IMR-90 (cell line): Measurements from ENCODE around the gene ARL4C. TPM values are rescaled to one million over a fixed set of nuclear protein-coding genes. Genes with fewer than 3 reads are reported as not detected.

Experiments used
- ATAC-seq: fragments of 200-7000 bp; cut with Tn5 transposase; 2 replicates; pipeline ENCODE4 v1.9.1; 2020; ENCODE audit warnings: low read depth, mild to moderate bottlenecking, moderate library complexity
- BruUV-seq: library from RNA; stranded (reverse); fragments of 400-500 nt; replicated peaks from 2 replicates; lab custom pipeline; 2021; lab: Mats Ljungman, UMichigan
- CTCF ChIA-PET: fragments of 300-600 bp; formaldehyde crosslinking; extraction: SDS; loops from one replicate; lab custom pipeline; 2021; ENCODE audit warnings: antibody characterized with exemption; lab: Yijun Ruan, JAX
- POLR2A ChIA-PET: fragments of 300-600 bp; sonication (Branson Sonifier 250); formaldehyde crosslinking; loops from one replicate; lab custom pipeline; 2022; ENCODE audit warnings: antibody characterized with exemption; ENCODE audit not compliant: unreplicated experiment; lab: Charles Lee
- DNase-seq: peaks from one replicate; pipeline ENCODE4 v3.0.0; 2013
- H2AFZ ChIP-seq: replicated peaks from 2 replicates; pipeline ENCODE3; 2013; ENCODE audit warnings: low read length, mild to moderate bottlenecking; ENCODE audit not compliant: poor library complexity
- H2AK5ac ChIP-seq: 2 replicates; pipeline ENCODE4 v1.6.1; 2013; ENCODE audit warnings: low read depth, low read length, inconsistent platforms
- H2AK9ac ChIP-seq: replicated peaks from 2 replicates; pipeline ENCODE3; 2013; ENCODE audit warnings: mild to moderate bottlenecking, low read depth, low read length, moderate library complexity; ENCODE audit not compliant: poor library complexity
- H2BK120ac ChIP-seq: 2 replicates; pipeline ENCODE4 v1.6.1; 2013; ENCODE audit warnings: low read depth, low read length, inconsistent platforms
- H2BK15ac ChIP-seq: 3 replicates; pipeline ENCODE4 v1.6.1; 2013; ENCODE audit warnings: low read depth, low read length, inconsistent platforms
- H2BK20ac ChIP-seq: 2 replicates; pipeline ENCODE4 v1.6.1; 2013; ENCODE audit warnings: low read depth, mild to moderate bottlenecking, inconsistent platforms, low read length, moderate library complexity
- H2BK5ac ChIP-seq: 2 replicates; pipeline ENCODE4 v1.6.1; 2013; ENCODE audit warnings: mild to moderate bottlenecking, low read depth, low read length, inconsistent platforms; ENCODE audit not compliant: poor library complexity, severe bottlenecking
- H3K14ac ChIP-seq: replicated peaks from 2 replicates; pipeline ENCODE4 v1.6.1; 2013; ENCODE audit warnings: low read depth, low read length, inconsistent platforms
- H3K18ac ChIP-seq: 2 replicates; pipeline ENCODE4 v1.6.1; 2013; ENCODE audit warnings: low read depth, low read length, control low read depth
- H3K23ac ChIP-seq: 2 replicates; pipeline ENCODE4 v1.6.1; 2013; ENCODE audit warnings: low read depth, low read length, inconsistent platforms
- H3K27ac ChIP-seq: 2 replicates; pipeline ENCODE4 v1.5.1; 2013; ENCODE audit warnings: mild to moderate bottlenecking, control low read depth, low read length; ENCODE audit not compliant: insufficient read depth
- H3K27me3 ChIP-seq: 2 replicates; pipeline ENCODE4 v1.6.1; 2013; ENCODE audit warnings: low read length; ENCODE audit not compliant: control insufficient read depth, insufficient read depth
- H3K36me3 ChIP-seq: 2 replicates; pipeline ENCODE4 v1.6.1; 2013; ENCODE audit warnings: low read length, mixed read lengths; ENCODE audit not compliant: control insufficient read depth, insufficient read depth
- H3K4ac ChIP-seq: 2 replicates; pipeline ENCODE4 v1.6.1; 2013; ENCODE audit warnings: low read depth, low read length, inconsistent platforms
- H3K4me1 ChIP-seq: 2 replicates; pipeline ENCODE4 v1.6.1; 2013; ENCODE audit warnings: low read length, mixed read lengths; ENCODE audit not compliant: control insufficient read depth, insufficient read depth
- H3K4me2 ChIP-seq: 2 replicates; pipeline ENCODE4 v1.6.1; 2013; ENCODE audit warnings: low read depth, mild to moderate bottlenecking, control low read depth, low read length, moderate library complexity
- H3K4me3 ChIP-seq: 2 replicates; pipeline ENCODE4 v1.5.1; 2013; ENCODE audit warnings: low read depth, mild to moderate bottlenecking, control low read depth, low read length, moderate library complexity; ENCODE audit not compliant: insufficient read depth
- H3K56ac ChIP-seq: 2 replicates; pipeline ENCODE4 v1.6.1; 2013; ENCODE audit warnings: low read length, inconsistent platforms; ENCODE audit not compliant: insufficient read depth; ENCODE audit errors: extremely low read depth
- H3K79me1 ChIP-seq, 2 experiments: 2 replicates each; pipeline ENCODE4 v1.6.1; 2013; ENCODE audit warnings: low read length in 2 of 2, inconsistent platforms in 1 of 2, low read depth in 1 of 2
- H3K9ac ChIP-seq: 2 replicates; pipeline ENCODE4 v1.6.1; 2013; ENCODE audit warnings: low read depth, low read length, control low read depth
- H3K9me1 ChIP-seq: 2 replicates; pipeline ENCODE4 v1.6.1; 2013; ENCODE audit warnings: low read length, inconsistent platforms; ENCODE audit not compliant: insufficient read depth
- H3K9me3 ChIP-seq: 2 replicates; pipeline ENCODE4 v1.6.1; 2013; ENCODE audit warnings: low read length; ENCODE audit not compliant: control insufficient read depth, insufficient read depth
- H4K20me1 ChIP-seq: 2 replicates; pipeline ENCODE4 v1.6.1; 2013; ENCODE audit warnings: low read length, inconsistent platforms; ENCODE audit not compliant: insufficient read depth
- H4K5ac ChIP-seq: 2 replicates; pipeline ENCODE4 v1.6.1; 2013; ENCODE audit warnings: mild to moderate bottlenecking, low read depth, low read length, control low read depth
- H4K8ac ChIP-seq, 2 experiments: 2 replicates each; pipeline ENCODE4 v1.6.1; 2013; ENCODE audit warnings: low read depth in 2 of 2, low read length in 2 of 2, control low read depth in 1 of 2, inconsistent platforms in 1 of 2
- H4K91ac ChIP-seq: 2 replicates; pipeline ENCODE4 v1.6.1; 2013; ENCODE audit warnings: low read depth, low read length, inconsistent platforms; ENCODE audit not compliant: insufficient read depth
- CEBPB ChIP-seq: IDR thresholded peaks from 2 replicates; pipeline ENCODE4 v1.6.1; 2012; ENCODE audit warnings: low read depth, low read length, improper control_type of control experiment
- CHD1 ChIP-seq: IDR thresholded peaks from 2 replicates; pipeline ENCODE4 v1.6.1; 2012; ENCODE audit warnings: low read depth, low read length, improper control_type of control experiment
- CTCF ChIP-seq: conservative IDR thresholded peaks from 2 replicates; pipeline ENCODE4 v1.5.1; 2012; ENCODE audit warnings: mild to moderate bottlenecking, low read depth, low read length, improper control_type of control experiment
- ELK1 ChIP-seq: fragments of 150-350 bp; IDR thresholded peaks from 2 replicates; pipeline ENCODE4 v1.6.1; 2016; ENCODE audit warnings: low read depth, mild to moderate bottlenecking, low read length, moderate library complexity, borderline replicate concordance
- FOS ChIP-seq: fragments of 150-350 bp; IDR thresholded peaks from 2 replicates; pipeline ENCODE4 v1.6.1; 2016; ENCODE audit warnings: low read depth, low read length
- MAZ ChIP-seq: IDR thresholded peaks from 2 replicates; pipeline ENCODE4 v1.6.1; 2012; ENCODE audit warnings: low read depth, mild to moderate bottlenecking, low read length, improper control_type of control experiment, moderate library complexity, borderline replicate concordance
- MXI1 ChIP-seq: IDR thresholded peaks from 2 replicates; pipeline ENCODE4 v1.6.1; 2012; ENCODE audit warnings: low read depth, mild to moderate bottlenecking, low read length, moderate library complexity, borderline replicate concordance
- NFE2L2 ChIP-seq: fragments of 150-350 bp; IDR thresholded peaks from 2 replicates; pipeline ENCODE4 v1.6.1; 2016; ENCODE audit warnings: low read depth, mild to moderate bottlenecking, low read length
- RCOR1 ChIP-seq: IDR thresholded peaks from 2 replicates; pipeline ENCODE4 v1.6.1; 2012; ENCODE audit warnings: mild to moderate bottlenecking, low read length, improper control_type of control experiment; ENCODE audit not compliant: insufficient replicate concordance
- RFX5 ChIP-seq: IDR thresholded peaks from 2 replicates; pipeline ENCODE4 v1.8.0; 2012; ENCODE audit warnings: low read depth, mild to moderate bottlenecking, low read length, moderate library complexity
- USF2 ChIP-seq: fragments of 150-350 bp; IDR thresholded peaks from 2 replicates; pipeline ENCODE4 v1.6.1; 2017; ENCODE audit warnings: mild to moderate bottlenecking, antibody characterized with exemption, low read length, low read depth
- WGBS, 2 experiments: methylation state at CpG; one replicate each; pipeline versions ENCODE4 v1.1.5 to v1.1.7; 2013; ENCODE audit warnings: missing lambda C conversion rate in 2 of 2; ENCODE audit not compliant: insufficient read length in 1 of 2; ENCODE audit errors: extremely low coverage in 2 of 2; 5-methylcytosine and 5-hydroxymethylcytosine counted together
- dilution Hi-C: fragments of 300-500 bp; cut with HindIII; formaldehyde crosslinking; loops from one replicate; pipeline ENCODE4 v1.14.3; 2018; ENCODE audit warnings: low sequenced_read_pairs; ENCODE audit not compliant: unreplicated experiment
- in situ Hi-C: fragments of 300-500 bp; cut with MboI; formaldehyde crosslinking; loops from 3 replicates; pipeline ENCODE4 v1.14.3; 2019; ENCODE audit warnings: low sequenced_read_pairs, inconsistent platforms, mixed read lengths
- intact Hi-C: fragments of 100-400 bp; cut with micrococcal nuclease; formaldehyde crosslinking; loops from 2 replicates; pipeline ENCODE4 v1.10.0; 2022
- polyA plus RNA-seq, 3 experiments: library from polyadenylated mRNA; depleted of rRNA; stranded (reverse); fragments of >200 nt; gene quantifications; 2 replicates each; pipeline ENCODE4 v1.2.3, GENCODE V29; 2012; ENCODE audit warnings: low replicate concordance in 1 of 3
- total RNA-seq: library from RNA; depleted of rRNA; stranded (reverse); fragments of >200 nt; gene quantifications from 2 replicates; pipeline ENCODE4 v1.2.3, GENCODE V29; 2012

ARL4C gene
- total and polyA plus RNA-seq, 2 of the 4 experiments (the other 2 are of a cell fraction), result 7.7 to 8.2 TPM

GRCh38 chr2:234536178-234536965 lies 39.5 kb upstream of the ARL4C start:
- POLR2A ChIA-PET, result no interaction called here
- no peak for ATAC-seq
- H4K91ac ChIP-seq, result no peak overlapping the region
- H3K9ac ChIP-seq, result no peak overlapping the region
- no peak overlapping the region for H4K5ac ChIP-seq
- no peak overlapping the region for H4K8ac ChIP-seq
- no peaks in the 10 kb centered on the region for H3K79me1 ChIP-seq
- no peak overlapping the region for H2AFZ ChIP-seq
- CTCF ChIA-PET, result interaction anchor here (1.2 to 1.4 kb wide), 3 partner anchors 9 to 248 kb away, joined by 3 to 8 read pairs (median 4); no protein-coding TSS in a partner anchor
- no peak overlapping the region for H2BK20ac ChIP-seq
- no peak overlapping the region for H2BK120ac ChIP-seq
- no peak overlapping the region for H2BK15ac ChIP-seq
- H3K18ac ChIP-seq, result no peak overlapping the region
- H3K9me1 ChIP-seq, result peaks cover 3% of the 10 kb centered on the region; the same call in 1 of the 2 replicates
- H3K4me1 ChIP-seq, result no peaks in the 10 kb centered on the region
- in situ Hi-C loops, result loop anchor here (25.0 kb wide), 1 partner anchor 1051 kb away; no protein-coding TSS in a partner anchor
- H3K4me3 ChIP-seq, result no peak overlapping the region
- no peak overlapping the region for H2AK5ac ChIP-seq
- H4K20me1 ChIP-seq, result no peaks in the 10 kb centered on the region
- H3K9me3 ChIP-seq, result peaks cover 6% of the 10 kb centered on the region
- no peak overlapping the region for H3K14ac ChIP-seq
- H3K4ac ChIP-seq, result no peak overlapping the region
- no peak overlapping the region for H3K56ac ChIP-seq
- H2BK5ac ChIP-seq, result no peak overlapping the region
- no peak for TF ChIP-seq RFX5
- TF ChIP-seq CTCF, result no peak
- TF ChIP-seq RCOR1, result no peak
- no peak for TF ChIP-seq CHD1
- no peak for TF ChIP-seq NFE2L2
- no peak for TF ChIP-seq MAZ
- TF ChIP-seq CEBPB, result no peak
- no peak for TF ChIP-seq USF2
- no peak for TF ChIP-seq FOS
- no peak for TF ChIP-seq ELK1
- TF ChIP-seq MXI1, result no peak
- no peak for DNase-seq
- BruUV-seq, result no TSS peak
- no peak overlapping the region for H3K4me2 ChIP-seq
- WGBS, 2 experiments, result 19% methylated on average over 6 of the region's 13 CpGs; no CpG with 5 or more reads in 1 of the 2 experiments
- H3K36me3 ChIP-seq, result no peaks in the 10 kb centered on the region
- no peak overlapping the region for H2AK9ac ChIP-seq
- H3K23ac ChIP-seq, result no peak overlapping the region
- intact Hi-C loops, result no loop called here
- dilution Hi-C loops, result no loop called here
- no peak overlapping the region for H3K27ac ChIP-seq
- H3K27me3 ChIP-seq, result peaks cover 36% of the 10 kb centered on the region
